Muscle of back (tissue), 11 donors: ENCODE measurements around the gene EGFR. TPM values are rescaled to one million over a fixed set of nuclear protein-coding genes. Genes with fewer than 3 reads are reported as not detected.

Source experiments
- DNase-seq, 3 donors: peaks; one replicate each; pipeline versions ENCODE4 v3.0.0 to v3.0.0-alpha.2; 2013
- polyA plus RNA-seq, 10 donors: library from polyadenylated mRNA; unstranded; fragments of 120-200 nt; gene quantifications; one replicate each; pipeline ENCODE4 v1.2.1, GENCODE V29; 2013; ENCODE audit not compliant: insufficient read length in 10 of 10

The EGFR gene
- polyA plus RNA-seq, 10 donors: 21.9 to 37.2 (median 25.8) TPM

DNA sequence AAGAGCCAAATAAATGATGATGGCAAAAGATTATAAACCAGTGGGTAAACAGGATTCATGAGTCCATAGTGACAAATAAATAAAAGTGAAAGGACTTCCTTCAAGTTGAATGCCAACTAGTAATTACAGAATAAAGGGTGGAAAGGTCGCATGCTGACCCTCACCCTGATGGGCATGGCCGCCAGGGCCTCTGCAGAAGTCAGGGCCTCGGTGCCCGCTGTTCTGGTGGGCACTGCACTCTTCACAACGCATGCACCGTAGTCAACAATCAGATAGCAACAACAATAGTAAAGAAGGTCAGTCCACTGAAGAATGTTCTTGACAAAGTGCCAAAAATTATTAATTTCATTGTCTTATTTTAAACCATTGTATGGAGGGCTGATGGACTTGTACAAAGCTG lies 223.1 kb downstream of the EGFR start:
- DNase-seq: no peak

GRCh38 chr7:55242613-55243012 lies 223.8 kb downstream of the EGFR start:
- no peak for DNase-seq

GRCh38 chr7:55244006-55244745 lies 225.4 kb downstream of the EGFR start:
- no peak for DNase-seq

- DNase-seq: peak; percentile 20 to 46 (median 45)
These were observed 226.5 kb downstream of the EGFR start for GRCh38 chr7:55245271-55245723.

DNA sequence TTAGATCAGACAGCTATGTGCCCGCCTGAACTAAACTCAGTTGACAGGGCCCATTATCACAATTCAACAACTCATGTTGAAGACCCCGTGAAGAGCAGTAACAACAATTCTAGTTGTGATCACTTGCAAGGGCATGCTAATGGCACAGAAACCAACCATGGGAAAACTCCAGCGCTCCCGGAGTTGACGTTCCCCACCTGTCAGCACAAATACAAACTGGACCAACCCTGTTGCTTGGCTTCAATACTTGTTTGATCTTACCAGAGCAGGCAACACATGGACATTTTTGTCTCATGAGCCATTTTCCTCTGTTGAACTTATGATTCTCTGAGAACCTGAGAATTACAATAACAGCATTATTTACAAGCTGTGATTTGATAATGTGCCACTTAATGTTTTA lies 227.4 kb downstream of the EGFR start:
- no peak for DNase-seq

- no peak for DNase-seq
These were observed 228.6 kb downstream of the EGFR start for GRCh38 chr7:55247428-55247827.

DNA sequence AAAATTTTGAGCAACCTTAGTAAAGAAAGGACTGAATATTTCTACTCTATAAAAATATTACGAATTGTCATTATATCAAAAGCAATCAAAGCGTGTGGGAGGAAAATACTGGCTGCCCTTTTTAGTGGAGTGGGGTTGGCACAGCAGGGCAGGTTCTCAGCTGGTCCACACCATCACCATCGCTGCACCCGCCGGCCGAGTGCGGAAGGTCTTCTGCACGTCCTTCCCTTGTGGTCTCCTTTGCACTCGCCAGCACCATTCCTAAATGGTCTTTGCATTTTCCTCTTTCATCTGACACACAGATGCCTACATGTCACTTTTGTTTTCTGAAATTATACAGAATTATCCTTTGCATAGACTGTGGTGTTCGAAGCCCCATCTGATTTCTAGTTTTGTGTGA lies 229.7 kb downstream of the EGFR start:
- DNase-seq: no peak

DNA sequence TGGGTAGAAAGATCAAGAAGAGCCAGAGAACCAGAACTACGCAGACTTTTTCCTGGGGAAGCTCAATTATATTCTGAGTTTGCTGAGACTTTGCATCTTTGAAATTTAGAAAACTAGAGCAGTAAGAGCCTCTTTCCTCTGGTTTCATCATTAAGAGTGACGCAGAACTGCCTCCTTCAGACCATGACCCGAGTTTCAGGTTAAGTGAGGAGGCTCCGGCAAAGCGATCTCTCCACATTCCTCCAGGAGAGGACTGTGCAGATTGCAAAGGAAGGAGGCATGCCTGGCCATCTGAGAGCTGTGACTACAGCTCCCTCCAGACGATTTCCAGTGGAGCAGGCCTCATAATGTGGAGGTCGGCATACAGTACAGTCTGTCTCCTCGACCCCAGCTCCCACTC lies 230.5 kb downstream of the EGFR start:
- no peak for DNase-seq

GRCh38 chr7:55250313-55250712 lies 231.5 kb downstream of the EGFR start:
- DNase-seq: no peak

- DNase-seq: no peak
These were observed 232.5 kb downstream of the EGFR start for GRCh38 chr7:55251313-55251712.

- DNase-seq: no peak
These were observed 233.1 kb downstream of the EGFR start for GRCh38 chr7:55251911-55252310.

DNA sequence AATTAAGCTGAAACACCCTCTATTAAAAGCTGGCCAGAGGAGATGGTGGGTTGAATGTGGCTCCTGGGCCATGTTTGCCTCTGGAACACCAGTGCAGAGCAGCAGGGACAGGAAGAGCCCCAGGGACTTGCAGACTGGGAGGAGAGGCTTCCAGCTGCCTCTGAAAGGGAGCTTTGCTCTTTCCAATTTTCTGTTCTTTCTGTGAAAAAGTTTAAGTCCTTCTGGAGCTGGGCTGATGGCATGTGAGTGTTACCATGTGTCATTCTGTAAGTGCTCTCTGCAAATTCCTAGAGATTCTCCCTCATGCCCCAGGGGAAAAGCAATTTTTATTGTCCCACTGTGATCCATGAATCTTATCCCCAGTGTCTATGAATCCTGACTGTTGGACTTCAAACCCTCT lies 233.6 kb downstream of the EGFR start:
- no peak for DNase-seq

DNA sequence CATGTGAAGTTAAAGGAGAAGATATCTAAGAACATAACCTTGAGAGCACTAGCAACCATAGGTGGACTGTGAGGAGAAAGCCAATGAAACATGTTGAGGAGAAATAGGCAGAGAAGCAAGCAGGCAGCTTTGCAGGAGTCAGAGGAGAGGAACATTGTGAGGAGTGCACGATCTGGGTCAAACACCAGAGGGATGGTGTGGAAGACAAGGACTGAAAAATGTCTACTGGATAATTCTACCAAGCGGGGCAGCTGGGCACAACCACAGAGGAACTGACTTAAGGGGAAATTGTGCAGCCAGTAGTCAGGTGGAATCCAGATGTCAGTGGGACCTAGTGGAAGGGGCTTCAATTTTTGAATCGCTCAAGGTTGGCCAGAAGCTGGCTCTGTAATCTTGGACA lies 234.4 kb downstream of the EGFR start:
- no peak for DNase-seq

GRCh38 chr7:55254242-55254595 lies 235.4 kb downstream of the EGFR start:
- no peak for DNase-seq

GRCh38 chr7:55254596-55255495 lies 236.0 kb downstream of the EGFR start:
- DNase-seq: peak; percentile 74 to 95 (median 89)

DNA sequence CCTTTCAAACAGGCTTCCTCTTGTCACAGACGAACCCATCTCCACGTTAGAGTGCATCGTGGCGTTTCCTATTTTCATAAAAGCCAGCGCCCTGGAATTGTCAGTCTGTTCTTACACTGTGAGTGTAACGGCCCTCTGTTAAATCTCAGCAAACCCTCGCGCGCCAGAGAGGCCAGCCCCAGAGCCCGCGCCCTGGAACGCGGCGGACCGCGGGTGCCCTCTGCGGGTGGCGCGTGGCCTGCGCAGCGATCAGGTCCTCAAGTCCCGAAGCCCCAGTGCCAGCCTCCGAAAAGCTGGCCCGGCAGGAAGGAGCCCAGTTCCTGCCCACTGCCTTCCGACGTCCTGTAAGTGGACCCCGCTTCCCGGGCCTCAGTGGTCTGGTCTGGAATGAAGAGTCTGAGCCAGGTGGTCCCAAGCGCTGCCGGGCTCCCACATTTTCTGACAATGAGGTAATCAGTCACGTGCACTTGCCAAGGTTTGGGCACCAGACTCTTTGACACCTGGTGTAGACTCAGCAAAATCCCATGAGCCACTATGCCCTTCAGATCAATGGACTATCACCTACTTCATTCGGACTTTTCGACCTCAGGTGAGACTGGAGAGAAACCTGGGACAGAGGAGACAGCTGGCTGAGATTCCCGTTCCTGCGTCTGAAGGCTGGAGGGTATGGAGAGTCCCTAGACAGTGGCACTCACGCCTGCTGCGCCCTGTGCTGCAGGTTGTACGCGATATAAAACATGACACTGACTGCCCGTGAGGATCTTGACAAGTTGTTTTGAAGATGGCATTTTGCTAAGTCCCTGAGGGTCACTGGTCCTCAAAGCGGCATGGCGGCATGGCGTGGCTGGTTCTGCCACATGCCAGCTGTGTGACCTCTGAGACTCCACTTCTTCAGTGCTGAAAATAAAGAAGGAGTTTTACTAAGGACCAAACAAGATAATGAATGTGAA lies 237.0 kb downstream of the EGFR start:
- peak; percentile 76 to 93 (median 89) for DNase-seq

GRCh38 chr7:55258631-55259030 lies 239.8 kb downstream of the EGFR start:
- DNase-seq: no peak

GRCh38 chr7:55260171-55260570 lies 241.4 kb downstream of the EGFR start:
- DNase-seq: no peak

GRCh38 chr7:55260676-55261385 lies 242.0 kb downstream of the EGFR start:
- DNase-seq: no peak
